MCF 10A (cell line): ENCODE measurements around the gene ALG5. TPM values are rescaled to one million over a fixed set of nuclear protein-coding genes. Genes with fewer than 3 reads are reported as not detected.

Source experiments
- BruUV-seq: library from RNA; stranded (reverse); fragments of 400-500 nt; replicated peaks from 2 replicates; lab custom pipeline; 2021; lab: Mats Ljungman, UMichigan
- CTCF ChIA-PET: fragments of 300-600 bp; sonication (Branson Sonifier 250); formaldehyde crosslinking; extraction: SDS; loops from one replicate; lab custom pipeline; 2021; ENCODE audit warnings: antibody characterized with exemption, inconsistent platforms; lab: Yijun Ruan, JAX
- POLR2A ChIA-PET: fragments of 300-600, 350-650 bp; sonication (Branson Sonifier 250); formaldehyde crosslinking; extraction: SDS; loops from one replicate; lab custom pipeline; 2020; ENCODE audit warnings: antibody characterized with exemption, inconsistent platforms; lab: Yijun Ruan, JAX
- DNase-seq: peaks from one replicate; pipeline ENCODE4 v3.0.0-alpha.2; 2018; ENCODE audit not compliant: unreplicated experiment
- H3K27ac Mint-ChIP-seq: one replicate; pipeline ENCODE4 v1.8.0; 2022; ENCODE audit warnings: mild to moderate bottlenecking, low read depth, mixed read lengths; ENCODE audit not compliant: unreplicated experiment
- H3K27me3 Mint-ChIP-seq: one replicate; pipeline ENCODE4 v1.8.0; 2022; ENCODE audit warnings: mixed read lengths; ENCODE audit not compliant: insufficient read depth, unreplicated experiment
- H3K36me3 Mint-ChIP-seq: one replicate; pipeline ENCODE4 v1.8.0; 2022; ENCODE audit warnings: mild to moderate bottlenecking, moderate library complexity, mixed read lengths; ENCODE audit not compliant: insufficient read depth, unreplicated experiment
- H3K4me1 Mint-ChIP-seq: one replicate; pipeline ENCODE4 v1.8.0; 2022; ENCODE audit warnings: mixed read lengths; ENCODE audit not compliant: insufficient read depth, unreplicated experiment
- H3K4me3 Mint-ChIP-seq: one replicate; pipeline ENCODE4 v1.8.0; 2022; ENCODE audit warnings: mild to moderate bottlenecking, moderate library complexity, mixed read lengths; ENCODE audit not compliant: unreplicated experiment
- H3K9me3 Mint-ChIP-seq: one replicate; pipeline ENCODE4 v1.8.0; 2022; ENCODE audit warnings: mixed read lengths; ENCODE audit not compliant: unreplicated experiment
- CTCF ChIP-seq: fragments of 200-600 bp; IDR thresholded peaks from one replicate; pipeline ENCODE4 v1.8.0; 2022; ENCODE audit warnings: antibody characterized with exemption, mild to moderate bottlenecking; ENCODE audit not compliant: unreplicated experiment
- intact Hi-C: fragments of 100-400 bp; cut with micrococcal nuclease; formaldehyde crosslinking; loops from 2 replicates; pipeline ENCODE4 v1.14.1; 2022
- total RNA-seq: library from RNA; stranded (reverse); gene quantifications from 2 replicates; pipeline ENCODE4 v1.2.3, GENCODE V29; 2022

ALG5 gene
- total RNA-seq, 1 experiment from 2014 or later, result 51.2 TPM

GRCh38 chr13:37011788-37012187, 12.6 kb upstream of the ALG5 start:
- H3K4me1 Mint-ChIP-seq, result peaks cover 13% of the 10 kb centered on the region
- POLR2A ChIA-PET, result interaction anchor here (1.0 to 4.2 kb wide), 2 partner anchors 11 to 13 kb away, joined by 4 to 33 read pairs; partner anchors contain the start of genes ALG5 and EXOSC8
- intact Hi-C loops, result no loop called here
- CTCF ChIA-PET, result interaction anchor here (0.8 to 1.5 kb wide), 3 partner anchors 12 to 58 kb away, joined by 3 to 5 read pairs (median 5); partner anchors contain the start of gene ALG5
- H3K9me3 Mint-ChIP-seq, result no peaks in the 10 kb centered on the region
- no peak overlapping the region for H3K4me3 Mint-ChIP-seq
- no peak overlapping the region for H3K27ac Mint-ChIP-seq
- DNase-seq, result no peak
- no TSS peak for BruUV-seq
- TF ChIP-seq CTCF, result no peak
- H3K36me3 Mint-ChIP-seq, result peaks cover 96% of the 10 kb centered on the region
- H3K27me3 Mint-ChIP-seq, result no peaks in the 10 kb centered on the region

GRCh38 chr13:37011002-37011401, 11.9 kb upstream of the ALG5 start:
- POLR2A ChIA-PET, result interaction anchor here (4.2 kb wide), 1 partner anchor 10 kb away, joined by 33 read pairs; the partner anchor contains the start of genes ALG5 and EXOSC8
- CTCF ChIA-PET, result interaction anchor here (1.5 kb wide), 1 partner anchor 11 kb away, joined by 5 read pairs; the partner anchor contains the start of gene ALG5
- intact Hi-C loops, result no loop called here
- BruUV-seq, result no TSS peak
- no peak for DNase-seq
- Mint-ChIP-seq H3K4me3 (no peak overlapping the region), H3K4me1 (peaks cover 13% of the 10 kb centered on the region), H3K9me3 (no peaks in the 10 kb centered on the region), H3K27me3 (no peaks in the 10 kb centered on the region), H3K27ac (no peak overlapping the region), H3K36me3 (peaks cover 96% of the 10 kb centered on the region)
- no peak for TF ChIP-seq CTCF

GRCh38 chr13:37010424-37010823, 11.3 kb upstream of the ALG5 start:
- Mint-ChIP-seq H3K36me3 (peaks cover 96% of the 10 kb centered on the region), H3K9me3 (no peaks in the 10 kb centered on the region), H3K4me3 (no peak overlapping the region), H3K27me3 (no peaks in the 10 kb centered on the region), H3K4me1 (peaks cover 13% of the 10 kb centered on the region), H3K27ac (no peak overlapping the region)
- ChIA-PET POLR2A (interaction anchor here (0.7 to 4.2 kb wide), 2 partner anchors 10 to 464 kb away, joined by 3 to 33 read pairs; partner anchors contain the start of genes ALG5 and EXOSC8), CTCF (interaction anchor here (1.5 kb wide), 1 partner anchor 11 kb away, joined by 5 read pairs; the partner anchor contains the start of gene ALG5)
- BruUV-seq, result no TSS peak
- no peak for DNase-seq
- TF ChIP-seq CTCF, result no peak
- intact Hi-C loops, result no loop called here

- intact Hi-C loops, result no loop called here
- no peak overlapping the region for H3K4me3 Mint-ChIP-seq
- DNase-seq, result no peak
- H3K27me3 Mint-ChIP-seq, result no peaks in the 10 kb centered on the region
- CTCF ChIA-PET, result no interaction called here
- TF ChIP-seq CTCF, result no peak
- POLR2A ChIA-PET, result interaction anchor here (0.6 to 0.7 kb wide), 2 partner anchors 666 to 719 kb away, joined by 3 to 5 read pairs; no protein-coding TSS in a partner anchor
- peaks cover 96% of the 10 kb centered on the region for H3K36me3 Mint-ChIP-seq
- H3K27ac Mint-ChIP-seq, result no peak overlapping the region
- H3K9me3 Mint-ChIP-seq, result no peaks in the 10 kb centered on the region
- no TSS peak for BruUV-seq
- peaks cover 10% of the 10 kb centered on the region for H3K4me1 Mint-ChIP-seq
These were observed 10.6 kb upstream of the ALG5 start for GRCh38 chr13:37009692-37010091.
